ENCODE results near the gene SYCP3. TPM values are rescaled to one million over a fixed set of nuclear protein-coding genes. Genes with fewer than 3 reads are reported as not detected.
A peak's percentile ranks its signal among the peaks of the same experiment; 100 is the strongest.

Gene SYCP3
- polyA plus RNA-seq, 1 donor from 2014 or later, result 3.4 TPM

DNA sequence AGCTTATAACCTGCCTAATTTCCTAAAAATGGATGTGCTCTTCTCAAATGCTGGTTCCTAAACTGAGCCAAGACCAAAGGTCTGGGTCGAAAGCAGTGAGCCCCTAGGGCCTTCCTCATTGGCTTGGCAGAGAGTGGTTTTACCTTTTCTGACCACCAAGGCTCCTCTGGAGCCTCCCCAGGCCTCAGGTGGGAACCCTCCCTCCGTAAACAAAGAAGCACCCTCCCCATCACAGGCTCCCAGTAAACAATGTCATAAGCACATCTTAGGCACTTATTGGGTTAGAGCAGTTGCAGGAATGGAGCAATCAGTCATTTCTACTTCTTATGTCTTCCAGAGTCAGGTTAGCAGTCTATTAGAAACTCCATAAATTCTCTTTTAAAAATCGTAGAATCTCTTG lies 35.8 kb downstream of the SYCP3 start:
- no peak overlapping the region for H3K27ac ChIP-seq (ENCODE audit: low read length)
- TF ChIP-seq POLR2AphosphoS5 (IDR thresholded peaks at IDR 0.05) (no peak), EP300 (conservative IDR thresholded peaks at IDR 0.05; ENCODE audit: poor library complexity, severe bottlenecking) (no peak), EZH2 (IDR thresholded peaks at IDR 0.05; ENCODE audit: borderline replicate concordance, insufficient read depth, low read length, poor library complexity, severe bottlenecking) (no peak), MXI1 (conservative IDR thresholded peaks at IDR 0.05; ENCODE audit: poor library complexity, severe bottlenecking) (no peak), SMC3 (conservative IDR thresholded peaks at IDR 0.05; ENCODE audit: poor library complexity) (no peak), RAD21 (conservative IDR thresholded peaks at IDR 0.05) (no peak), TAF1 (IDR thresholded peaks at IDR 0.05; ENCODE audit: low read depth) (no peak)
- TF ChIP-seq, protein P1, sequence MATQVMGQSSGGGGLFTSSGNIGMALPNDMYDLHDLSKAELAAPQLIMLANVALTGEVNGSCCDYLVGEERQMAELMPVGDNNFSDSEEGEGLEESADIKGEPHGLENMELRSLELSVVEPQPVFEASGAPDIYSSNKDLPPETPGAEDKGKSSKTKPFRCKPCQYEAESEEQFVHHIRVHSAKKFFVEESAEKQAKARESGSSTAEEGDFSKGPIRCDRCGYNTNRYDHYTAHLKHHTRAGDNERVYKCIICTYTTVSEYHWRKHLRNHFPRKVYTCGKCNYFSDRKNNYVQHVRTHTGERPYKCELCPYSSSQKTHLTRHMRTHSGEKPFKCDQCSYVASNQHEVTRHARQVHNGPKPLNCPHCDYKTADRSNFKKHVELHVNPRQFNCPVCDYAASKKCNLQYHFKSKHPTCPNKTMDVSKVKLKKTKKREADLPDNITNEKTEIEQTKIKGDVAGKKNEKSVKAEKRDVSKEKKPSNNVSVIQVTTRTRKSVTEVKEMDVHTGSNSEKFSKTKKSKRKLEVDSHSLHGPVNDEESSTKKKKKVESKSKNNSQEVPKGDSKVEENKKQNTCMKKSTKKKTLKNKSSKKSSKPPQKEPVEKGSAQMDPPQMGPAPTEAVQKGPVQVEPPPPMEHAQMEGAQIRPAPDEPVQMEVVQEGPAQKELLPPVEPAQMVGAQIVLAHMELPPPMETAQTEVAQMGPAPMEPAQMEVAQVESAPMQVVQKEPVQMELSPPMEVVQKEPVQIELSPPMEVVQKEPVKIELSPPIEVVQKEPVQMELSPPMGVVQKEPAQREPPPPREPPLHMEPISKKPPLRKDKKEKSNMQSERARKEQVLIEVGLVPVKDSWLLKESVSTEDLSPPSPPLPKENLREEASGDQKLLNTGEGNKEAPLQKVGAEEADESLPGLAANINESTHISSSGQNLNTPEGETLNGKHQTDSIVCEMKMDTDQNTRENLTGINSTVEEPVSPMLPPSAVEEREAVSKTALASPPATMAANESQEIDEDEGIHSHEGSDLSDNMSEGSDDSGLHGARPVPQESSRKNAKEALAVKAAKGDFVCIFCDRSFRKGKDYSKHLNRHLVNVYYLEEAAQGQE (IDR thresholded peaks at IDR 0.05; ENCODE audit: borderline replicate concordance), result no peak
- TF ChIP-seq, protein P2, sequence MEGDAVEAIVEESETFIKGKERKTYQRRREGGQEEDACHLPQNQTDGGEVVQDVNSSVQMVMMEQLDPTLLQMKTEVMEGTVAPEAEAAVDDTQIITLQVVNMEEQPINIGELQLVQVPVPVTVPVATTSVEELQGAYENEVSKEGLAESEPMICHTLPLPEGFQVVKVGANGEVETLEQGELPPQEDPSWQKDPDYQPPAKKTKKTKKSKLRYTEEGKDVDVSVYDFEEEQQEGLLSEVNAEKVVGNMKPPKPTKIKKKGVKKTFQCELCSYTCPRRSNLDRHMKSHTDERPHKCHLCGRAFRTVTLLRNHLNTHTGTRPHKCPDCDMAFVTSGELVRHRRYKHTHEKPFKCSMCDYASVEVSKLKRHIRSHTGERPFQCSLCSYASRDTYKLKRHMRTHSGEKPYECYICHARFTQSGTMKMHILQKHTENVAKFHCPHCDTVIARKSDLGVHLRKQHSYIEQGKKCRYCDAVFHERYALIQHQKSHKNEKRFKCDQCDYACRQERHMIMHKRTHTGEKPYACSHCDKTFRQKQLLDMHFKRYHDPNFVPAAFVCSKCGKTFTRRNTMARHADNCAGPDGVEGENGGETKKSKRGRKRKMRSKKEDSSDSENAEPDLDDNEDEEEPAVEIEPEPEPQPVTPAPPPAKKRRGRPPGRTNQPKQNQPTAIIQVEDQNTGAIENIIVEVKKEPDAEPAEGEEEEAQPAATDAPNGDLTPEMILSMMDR (IDR thresholded peaks at IDR 0.05; ENCODE audit: poor library complexity, severe bottlenecking), result no peak

DNA sequence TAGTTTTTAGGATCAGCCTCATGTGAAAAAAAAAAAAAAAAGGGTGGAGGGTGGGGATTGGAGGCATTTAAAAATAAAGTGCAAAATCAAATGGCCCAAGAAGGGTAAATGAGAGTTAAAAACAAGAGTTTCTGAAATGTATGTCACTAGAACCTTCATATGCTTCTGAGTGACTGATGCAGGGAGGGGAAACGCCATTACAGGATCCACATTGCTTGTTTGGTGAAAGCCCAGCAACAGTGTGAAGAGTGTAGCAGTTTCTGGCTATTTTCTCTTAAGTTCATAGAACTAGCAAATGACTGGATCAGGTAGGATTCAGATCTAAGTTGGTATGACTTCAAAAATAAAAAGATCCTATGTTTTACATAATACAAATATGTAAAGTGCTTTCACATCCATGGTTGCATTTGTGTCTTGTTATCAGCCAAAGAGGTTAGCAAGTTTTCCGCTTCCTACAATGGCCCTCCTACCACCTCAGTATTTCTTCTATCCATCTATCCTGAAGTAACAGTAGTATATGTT lies 38.9 kb downstream of the SYCP3 start:
- H3K27ac ChIP-seq (ENCODE audit: low read length), result no peak overlapping the region
- peak overlapping the region; percentile 0 for H3K4me2 ChIP-seq (ENCODE audit: low read length)
- H3K36me3 ChIP-seq (ENCODE audit: insufficient read depth, low read length), result no peaks in the 10 kb centered on the region
- H3K27me3 ChIP-seq (ENCODE audit: insufficient read depth, low read depth, low read length), result no peaks in the 10 kb centered on the region
- no peak overlapping the region for H2AFZ ChIP-seq (ENCODE audit: low read depth, low read length)
- TF ChIP-seq, protein P1 (IDR thresholded peaks at IDR 0.05; ENCODE audit: borderline replicate concordance), result no peak
- TF ChIP-seq POLR2AphosphoS5 (IDR thresholded peaks at IDR 0.05) (no peak), EP300 (conservative IDR thresholded peaks at IDR 0.05; ENCODE audit: poor library complexity, severe bottlenecking) (no peak), TAF1 (IDR thresholded peaks at IDR 0.05; ENCODE audit: low read depth) (no peak)
- H3K9me2 ChIP-seq (ENCODE audit: insufficient read depth, low read length), result no peaks in the 10 kb centered on the region
- H3F3A ChIP-seq (ENCODE audit: insufficient read depth, low read length, poor library complexity, severe bottlenecking), result no peaks in the 10 kb centered on the region
- no peaks in the 10 kb centered on the region for H4K20me1 ChIP-seq (ENCODE audit: insufficient read depth)
- no peaks in the 10 kb centered on the region for H3K79me2 ChIP-seq (replicated peaks; ENCODE audit: insufficient read depth, low read length)
- peak overlapping the region; percentile 24 for H3K4me3 ChIP-seq (ENCODE audit: low read length)
- H3K9ac ChIP-seq (ENCODE audit: low read length), result no peak overlapping the region
- no peaks in the 10 kb centered on the region for H3K9me3 ChIP-seq (ENCODE audit: low read length)

More for the DNA sequence above, 35.8 kb downstream of the SYCP3 start:
- Histone ChIP-seq H3K9ac (ENCODE audit: low read length) (no peak overlapping the region), H3K27me3 (ENCODE audit: insufficient read depth, low read depth, low read length) (no peaks in the 10 kb centered on the region), H3K9me3 (ENCODE audit: low read length) (no peaks in the 10 kb centered on the region), H3K79me2 (replicated peaks; ENCODE audit: insufficient read depth, low read length) (no peaks in the 10 kb centered on the region), H3K4me2 (ENCODE audit: low read length) (no peak overlapping the region), H3K4me3 (ENCODE audit: low read length) (no peak overlapping the region), H3K9me2 (ENCODE audit: insufficient read depth, low read length) (no peaks in the 10 kb centered on the region), H3K36me3 (ENCODE audit: insufficient read depth, low read length) (no peaks in the 10 kb centered on the region), H3F3A (ENCODE audit: insufficient read depth, low read length, poor library complexity, severe bottlenecking) (no peaks in the 10 kb centered on the region), H2AFZ (ENCODE audit: low read depth, low read length) (no peak overlapping the region), H4K20me1 (ENCODE audit: insufficient read depth) (no peaks in the 10 kb centered on the region)
